Colonic mucosa (tissue), 4 donors: ENCODE data around the gene TRIM17. TPM values are rescaled to one million over a fixed set of nuclear protein-coding genes. Genes with fewer than 3 reads are reported as not detected.

Experiments used
- DNase-seq: peaks from one replicate; pipeline ENCODE4 v3.0.0-alpha.2; 2020
- H3K27ac ChIP-seq: fragments of 200-600 bp; one replicate; pipeline ENCODE4 v1.8.0; 2021
- H3K27me3 ChIP-seq: fragments of 200-600 bp; one replicate; pipeline ENCODE4 v1.8.0; 2021
- H3K36me3 ChIP-seq: fragments of 200-600 bp; one replicate; pipeline ENCODE4 v1.8.0; 2021
- H3K4me1 ChIP-seq: fragments of 200-600 bp; one replicate; pipeline ENCODE4 v1.8.0; 2021; ENCODE audit warnings: mild to moderate bottlenecking
- H3K4me3 ChIP-seq: fragments of 200-600 bp; one replicate; pipeline ENCODE4 v1.8.0; 2021
- H3K9ac ChIP-seq, 2 donors: one replicate each; pipeline ENCODE4 v1.7.0; 2013; ENCODE audit warnings: control low read depth in 2 of 2, low read depth in 2 of 2, low read length in 2 of 2
- H3K9me3 ChIP-seq: fragments of 200-600 bp; one replicate; pipeline ENCODE4 v1.8.0; 2021
- CTCF ChIP-seq: fragments of 200-600 bp; IDR thresholded peaks from one replicate; pipeline ENCODE4 v1.8.0; 2022; ENCODE audit warnings: antibody characterized with exemption, mild to moderate bottlenecking
- intact Hi-C: fragments of 100-400 bp; cut with DNase I; formaldehyde crosslinking; loops from one replicate; pipeline ENCODE4 v1.14.1; 2022
- total RNA-seq, 2 donors: library from RNA; stranded (reverse); fragmentation: NEBNext Ultra II Directional in 1 of 2; extraction: Animal tissue kit (Norgen Biotek cat#: 25700) in 1 of 2; gene quantifications; one replicate each; pipeline ENCODE4 v1.2.1, GENCODE V29; 2021
- donor health status: healthy.
- donor health status: DM: no; HTN: no; CAD: no.
- donor health status: DM: no; HTN: no; CAD: no.

TRIM17 gene
- total RNA-seq, 2 donors from 2014 or later = 0.21 TPM; not detected in 1

- no peaks in the 10 kb centered on the region for H3K4me1 ChIP-seq
- intact Hi-C loops = no loop called here
- TF ChIP-seq CTCF = no peak
- no peak overlapping the region for H3K4me3 ChIP-seq
- H3K27ac ChIP-seq = no peak overlapping the region
- H3K9me3 ChIP-seq = no peaks in the 10 kb centered on the region
- no peak for DNase-seq
- H3K36me3 ChIP-seq = no peaks in the 10 kb centered on the region
- no peak overlapping the region for H3K9ac ChIP-seq
- H3K27me3 ChIP-seq = no peaks in the 10 kb centered on the region
Observed at GRCh38 chr1:228392111-228392936, 24.3 kb downstream of the TRIM17 start.

- no peak for DNase-seq
- Histone ChIP-seq H3K9ac (peak overlapping the region in 1 of 2 donors; percentile 4), H3K36me3 (no peaks in the 10 kb centered on the region), H3K27ac (no peak overlapping the region), H3K4me3 (no peak overlapping the region), H3K4me1 (no peaks in the 10 kb centered on the region), H3K27me3 (no peaks in the 10 kb centered on the region), H3K9me3 (no peaks in the 10 kb centered on the region)
- intact Hi-C loops = no loop called here
- TF ChIP-seq CTCF = no peak
Observed at GRCh38 chr1:228391411-228392020, 25.1 kb downstream of the TRIM17 start.

- Histone ChIP-seq H3K4me1 (no peaks in the 10 kb centered on the region), H3K9ac (no peak overlapping the region), H3K27me3 (no peaks in the 10 kb centered on the region), H3K4me3 (no peak overlapping the region), H3K9me3 (no peaks in the 10 kb centered on the region), H3K27ac (no peak overlapping the region), H3K36me3 (no peaks in the 10 kb centered on the region)
- no peak for TF ChIP-seq CTCF
- intact Hi-C loops = no loop called here
- no peak for DNase-seq
Observed at GRCh38 chr1:228390649-228391048, 26.0 kb downstream of the TRIM17 start.

- no peak for TF ChIP-seq CTCF
- H3K27ac ChIP-seq = no peak overlapping the region
- no peak for DNase-seq
- no peaks in the 10 kb centered on the region for H3K36me3 ChIP-seq
- H3K4me1 ChIP-seq = no peaks in the 10 kb centered on the region
- H3K9ac ChIP-seq = no peak overlapping the region
- no peaks in the 10 kb centered on the region for H3K27me3 ChIP-seq
- H3K4me3 ChIP-seq = no peak overlapping the region
- H3K9me3 ChIP-seq = no peaks in the 10 kb centered on the region
- intact Hi-C loops = no loop called here
Observed at GRCh38 chr1:228387321-228387720, 29.3 kb downstream of the TRIM17 start.

GRCh38 chr1:228385232-228385631, 31.4 kb downstream of the TRIM17 start:
- Histone ChIP-seq H3K27me3 (no peaks in the 10 kb centered on the region), H3K36me3 (no peaks in the 10 kb centered on the region), H3K9ac (no peak overlapping the region), H3K9me3 (no peaks in the 10 kb centered on the region), H3K27ac (no peak overlapping the region), H3K4me3 (no peak overlapping the region), H3K4me1 (no peaks in the 10 kb centered on the region)
- intact Hi-C loops = no loop called here
- no peak for TF ChIP-seq CTCF
- no peak for DNase-seq
